Stimulated activated CD4-positive, alpha-beta T cell treated with anti-CD3 and anti-CD28 coated beads, TNF-alpha, amount 100 ng/mL, for 1 hour (primary cell): ENCODE data around the gene GGA2.
"Not testable (repeated sequence)": the region's sequence is repeated elsewhere in the genome, so short reads cannot be mapped to it uniquely, and the experiment has no call there.

ENCODE experiments used
- DNase-seq, 3 donors: peaks; one replicate each; pipeline ENCODE4 v3.0.0-alpha.2; 2020; ENCODE audit warnings: low read depth in 3 of 3, low spot score in 1 of 3

GGA2 gene, protein sequence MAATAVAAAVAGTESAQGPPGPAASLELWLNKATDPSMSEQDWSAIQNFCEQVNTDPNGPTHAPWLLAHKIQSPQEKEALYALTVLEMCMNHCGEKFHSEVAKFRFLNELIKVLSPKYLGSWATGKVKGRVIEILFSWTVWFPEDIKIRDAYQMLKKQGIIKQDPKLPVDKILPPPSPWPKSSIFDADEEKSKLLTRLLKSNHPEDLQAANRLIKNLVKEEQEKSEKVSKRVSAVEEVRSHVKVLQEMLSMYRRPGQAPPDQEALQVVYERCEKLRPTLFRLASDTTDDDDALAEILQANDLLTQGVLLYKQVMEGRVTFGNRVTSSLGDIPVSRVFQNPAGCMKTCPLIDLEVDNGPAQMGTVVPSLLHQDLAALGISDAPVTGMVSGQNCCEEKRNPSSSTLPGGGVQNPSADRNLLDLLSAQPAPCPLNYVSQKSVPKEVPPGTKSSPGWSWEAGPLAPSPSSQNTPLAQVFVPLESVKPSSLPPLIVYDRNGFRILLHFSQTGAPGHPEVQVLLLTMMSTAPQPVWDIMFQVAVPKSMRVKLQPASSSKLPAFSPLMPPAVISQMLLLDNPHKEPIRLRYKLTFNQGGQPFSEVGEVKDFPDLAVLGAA

DNA sequence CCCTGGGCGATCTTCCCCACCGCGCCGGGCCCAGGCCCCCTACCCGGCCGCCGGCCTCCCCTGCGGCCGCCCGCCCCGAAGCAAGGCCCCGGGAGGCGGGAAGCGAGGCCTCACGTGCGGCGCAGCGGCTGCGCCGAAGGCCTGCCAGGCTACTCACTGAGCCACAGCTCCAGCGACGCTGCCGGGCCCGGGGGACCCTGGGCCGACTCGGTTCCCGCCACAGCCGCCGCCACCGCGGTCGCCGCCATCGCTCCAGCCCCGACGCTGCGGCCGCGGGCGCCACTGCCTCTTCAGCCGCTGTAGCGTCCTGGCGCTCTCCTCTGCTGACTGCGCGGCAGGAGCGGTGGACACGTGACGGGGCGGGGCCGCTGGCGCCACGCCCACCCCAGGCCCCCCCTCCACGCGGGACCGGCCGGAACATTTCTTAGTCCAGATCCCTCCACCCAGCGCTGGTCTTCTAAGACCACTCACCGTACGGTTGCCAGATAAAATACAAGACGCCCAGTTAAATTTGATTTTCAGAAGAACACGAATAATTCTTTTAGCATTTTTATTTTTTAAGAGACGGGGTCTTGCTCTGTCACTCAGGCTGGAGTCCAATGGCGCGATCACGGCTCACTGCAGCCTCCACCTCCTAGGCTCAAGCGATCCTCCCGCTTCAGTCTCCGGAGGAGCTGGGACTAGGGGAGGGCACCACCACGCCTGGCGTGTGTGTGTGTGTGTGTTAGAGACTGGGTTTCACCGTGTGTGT lies at the start of gene GGA2:
TSS of gene GGA2 (minus strand) at position 331 of the 751 bp plus-strand sequence. CDS start at position 248, 83 bp downstream.
- peak; percentile 47 to 75 (median 51) for DNase-seq

DNA sequence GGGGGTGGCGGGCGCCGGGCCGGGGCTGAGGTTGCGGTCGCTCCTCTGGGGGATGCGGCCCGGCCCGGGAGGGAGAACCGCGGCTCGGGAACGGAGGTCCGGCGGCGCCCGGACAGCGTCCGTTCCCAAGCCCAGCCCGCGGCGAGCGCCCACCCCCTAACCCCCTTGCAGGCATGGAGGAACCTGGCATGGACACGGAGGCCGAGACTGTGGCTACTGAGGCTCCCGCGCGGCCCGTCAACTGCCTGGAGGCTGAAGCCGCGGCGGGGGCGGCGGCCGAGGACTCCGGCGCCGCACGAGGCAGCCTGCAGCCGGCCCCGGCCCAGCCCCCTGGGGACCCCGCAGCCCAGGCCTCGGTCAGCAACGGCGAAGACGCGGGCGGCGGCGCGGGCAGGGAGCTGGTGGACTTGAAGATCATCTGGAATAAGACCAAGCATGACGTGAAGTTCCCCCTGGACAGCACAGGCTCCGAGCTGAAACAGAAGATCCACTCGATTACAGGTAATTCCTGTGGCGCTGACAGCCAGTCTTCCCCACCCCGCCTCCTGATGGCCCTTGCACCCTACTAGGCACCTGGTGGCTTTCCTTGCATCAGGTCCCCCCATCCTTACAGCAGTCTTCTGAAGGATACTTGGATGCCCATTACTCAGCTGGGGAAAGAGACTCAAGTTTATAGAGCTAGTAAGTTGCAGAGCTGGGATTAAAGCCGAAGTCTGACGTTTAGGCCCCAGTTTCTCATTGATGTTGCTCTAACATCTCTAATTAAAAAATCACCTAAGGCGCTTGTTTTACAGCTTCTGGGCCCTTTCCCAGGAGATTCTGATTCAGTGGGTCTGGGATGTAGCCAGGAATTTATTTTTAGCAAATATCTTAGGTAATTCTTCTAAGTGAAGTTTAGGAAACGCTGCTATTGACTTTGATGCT lies 47.7 kb upstream of the GGA2 start:
- peak in 1 of 3 donors; percentile 4 for DNase-seq

DNA sequence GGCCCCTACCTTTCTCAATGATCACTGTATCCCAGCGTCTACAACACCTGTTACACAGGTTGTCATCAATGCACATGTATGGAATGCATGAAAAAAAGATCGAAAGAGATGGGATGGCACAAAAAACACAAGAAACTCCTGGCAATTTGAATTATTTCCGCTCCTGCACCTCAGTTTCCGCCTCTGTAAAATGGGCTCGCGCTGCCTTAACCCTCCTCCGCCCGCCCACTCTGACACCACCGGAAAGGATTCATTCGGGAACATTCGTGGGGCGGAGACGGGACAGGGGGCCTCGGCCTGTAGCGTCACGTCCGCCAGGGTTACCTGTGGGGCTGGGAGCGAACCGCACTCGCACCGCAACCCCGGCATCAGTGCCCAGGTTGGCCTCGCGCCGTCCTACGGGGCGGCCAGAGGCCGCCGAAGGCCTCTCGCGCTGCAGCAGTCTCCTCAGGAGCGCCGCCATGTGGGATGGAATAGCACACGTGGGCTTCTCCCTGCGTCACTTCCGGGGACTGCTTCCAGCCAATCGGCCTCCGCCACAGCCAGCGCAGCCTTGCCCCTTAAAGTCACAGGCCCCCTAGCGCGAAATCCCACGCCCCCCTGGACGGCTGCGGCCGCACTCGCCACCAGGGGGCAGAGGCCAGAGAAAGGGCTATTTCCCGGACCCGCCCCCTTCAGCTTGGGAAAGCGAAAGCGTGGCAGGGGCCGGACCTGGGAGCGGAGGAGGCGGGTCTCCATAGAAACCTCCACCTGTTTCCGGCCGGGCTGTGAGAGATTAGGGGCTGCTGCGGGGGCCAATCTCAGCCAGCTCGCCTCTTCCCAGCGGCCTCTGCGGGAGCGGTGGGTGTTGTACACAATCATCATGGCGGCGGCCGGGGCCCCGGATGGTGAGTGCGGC lies 46.8 kb upstream of the GGA2 start, which contains the start of the genes EARS2 and UBFD1:
TSS of gene EARS2 (minus strand) at position 470 of the 898 bp plus-strand sequence. CDS start at position 463, 7 bp downstream.
TSS of gene UBFD1 (plus strand) at position 847 of the 898 bp plus-strand sequence. CDS start at position 863, 16 bp downstream.
- peak; percentile 84 to 97 (median 89) for DNase-seq

DNA sequence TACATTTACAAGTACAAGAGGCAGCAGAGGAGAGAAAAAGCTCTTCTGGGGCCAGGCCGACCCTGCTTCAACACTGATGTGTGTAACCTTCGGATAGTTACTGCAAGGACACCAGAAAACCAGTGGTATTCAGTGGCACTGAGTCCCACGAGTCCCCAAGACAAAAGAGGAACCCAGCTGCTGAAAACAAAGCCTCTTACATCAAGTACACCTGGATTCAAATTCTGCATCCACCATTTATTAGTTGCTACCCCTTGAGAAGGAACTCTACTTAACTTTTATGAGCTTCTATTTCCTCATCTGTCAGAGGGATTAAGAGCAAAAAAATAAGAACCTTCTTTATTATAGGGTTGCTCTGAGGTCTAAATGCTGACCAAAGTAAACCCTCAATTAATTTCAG lies 44.2 kb upstream of the GGA2 start:
- DNase-seq: no peak

DNA sequence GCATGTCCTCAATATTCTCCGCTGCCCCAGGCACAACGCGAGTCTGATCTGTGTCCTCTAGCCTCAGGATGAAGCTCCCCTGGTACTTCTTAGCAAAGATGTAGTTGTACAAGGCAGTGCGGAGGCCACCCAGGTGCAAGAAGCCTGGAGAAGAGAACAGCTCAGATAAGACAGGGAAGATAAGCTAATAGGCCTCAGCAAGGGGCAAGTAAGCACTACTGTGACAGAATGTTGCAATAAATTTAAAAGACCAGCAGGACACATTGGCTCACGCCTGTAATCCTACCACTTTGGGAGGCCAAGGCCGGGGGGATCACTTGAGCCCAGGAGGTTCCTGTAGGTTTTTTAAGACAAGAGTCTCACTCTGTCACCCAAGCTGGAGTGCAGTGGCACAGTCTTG lies 41.9 kb upstream of the GGA2 start:
- no peak for DNase-seq

DNA sequence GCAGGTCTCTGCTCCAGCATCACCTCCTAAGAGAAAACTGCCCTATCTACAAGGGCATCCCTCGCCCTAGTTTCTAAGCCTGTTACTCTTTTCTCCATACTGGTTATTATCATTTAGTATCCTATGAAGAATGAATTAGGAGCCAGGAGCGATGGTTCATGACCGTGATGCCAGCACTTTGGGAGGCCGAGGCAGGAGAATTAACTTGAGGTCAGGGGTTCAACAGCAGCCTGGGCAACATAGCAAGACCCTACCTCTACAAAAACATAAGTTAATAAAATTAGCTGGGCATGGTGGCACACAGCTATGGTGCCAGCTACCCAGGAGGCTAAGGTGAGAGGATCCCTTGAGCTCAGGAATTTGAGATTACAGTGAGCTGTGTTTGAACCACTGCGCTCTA lies 39.6 kb upstream of the GGA2 start:
- DNase-seq: no peak

DNA sequence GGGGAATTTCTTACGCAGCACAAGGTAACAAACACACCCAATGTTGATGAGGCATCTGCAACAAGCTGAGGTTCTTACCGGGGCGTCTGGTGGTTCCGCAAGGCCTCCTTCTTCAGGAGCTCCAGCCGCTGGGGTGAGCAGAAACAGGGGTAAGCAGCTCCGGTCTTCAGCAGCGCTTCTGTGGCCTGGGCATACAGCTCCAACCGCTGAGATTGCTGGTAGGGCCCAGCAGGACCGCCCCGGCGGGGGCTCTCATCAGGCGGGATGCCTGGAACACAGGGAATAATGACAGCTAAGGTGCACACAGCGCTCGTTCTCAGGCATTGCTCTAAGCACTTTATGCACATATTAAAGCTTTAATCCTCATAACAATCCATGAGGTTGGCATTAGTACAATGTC lies 34.1 kb upstream of the GGA2 start:
- no peak for DNase-seq

DNA sequence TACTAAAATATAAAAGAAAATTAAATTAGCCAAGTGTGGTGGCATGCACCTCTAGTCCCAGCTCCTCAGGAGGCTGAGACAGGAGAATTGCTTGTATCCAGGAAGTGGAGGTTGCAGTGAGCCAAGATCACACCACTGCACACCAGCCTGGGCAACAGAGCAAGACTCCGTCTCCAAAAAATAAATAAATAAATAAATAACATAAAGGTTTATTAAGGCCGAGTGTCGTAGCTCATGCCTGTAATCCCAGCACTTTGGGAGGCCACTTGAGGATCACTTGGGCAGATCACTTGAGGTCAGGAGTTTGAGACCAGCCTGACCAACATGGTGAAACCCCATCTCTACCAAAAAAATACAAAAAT lies 30.5 kb upstream of the GGA2 start:
- DNase-seq: not testable (repeated sequence)

DNA sequence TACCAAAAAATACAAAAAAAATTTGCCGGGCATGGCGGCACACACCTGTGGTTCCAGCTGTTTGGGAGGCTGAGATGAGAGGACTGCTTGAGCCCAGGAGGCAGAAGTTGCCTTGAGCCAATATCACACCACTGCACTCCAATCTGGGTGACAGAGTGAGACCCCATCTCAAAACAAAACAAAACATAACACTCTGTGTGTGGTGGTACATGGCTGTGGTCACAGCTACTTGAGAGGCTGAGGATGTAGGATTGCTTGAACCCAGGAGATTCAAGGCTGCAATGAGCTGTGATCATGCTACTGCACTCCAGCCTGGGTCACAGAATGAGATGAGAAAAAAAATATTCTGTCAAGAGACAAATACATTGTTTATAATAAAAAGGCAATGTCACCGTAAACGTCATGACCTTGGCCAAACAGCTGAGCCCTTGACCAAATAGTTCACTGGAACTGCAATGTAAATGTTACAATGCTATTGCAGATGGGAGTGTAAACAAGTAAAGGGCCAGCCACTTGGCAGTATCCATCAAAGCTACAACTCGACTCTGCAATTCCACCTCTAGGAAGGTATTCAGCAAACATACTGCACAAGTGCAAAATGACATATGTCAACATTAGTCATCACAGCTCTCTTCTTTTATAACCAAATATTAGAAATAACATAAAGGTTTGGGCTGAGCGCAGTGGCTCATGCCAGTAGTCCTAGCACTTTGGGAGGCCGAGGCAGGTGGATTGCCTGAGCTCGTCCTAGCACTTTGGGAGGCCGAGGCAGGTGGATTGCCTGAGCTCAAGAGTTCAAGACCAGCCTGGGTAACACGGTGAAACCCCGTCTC lies 29.9 kb upstream of the GGA2 start:
- DNase-seq: no peak

DNA sequence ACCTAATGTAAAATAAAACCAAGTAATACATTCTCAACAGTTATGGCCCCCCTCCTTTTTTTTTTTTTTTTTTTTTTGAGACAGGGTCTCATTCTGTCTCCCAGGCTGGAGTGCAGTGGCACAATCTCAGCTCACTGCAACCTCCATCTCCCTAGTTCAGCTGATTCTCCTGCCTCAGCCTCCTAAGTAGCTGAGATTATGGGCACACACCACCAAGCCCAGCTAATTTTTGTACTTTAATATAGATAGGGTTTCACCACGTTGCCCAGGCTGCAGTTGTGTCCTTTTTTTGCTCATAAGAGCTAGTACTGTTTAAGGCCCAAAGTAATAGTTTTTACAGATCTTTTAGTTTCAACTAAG lies 28.6 kb upstream of the GGA2 start:
- no peak for DNase-seq

DNA sequence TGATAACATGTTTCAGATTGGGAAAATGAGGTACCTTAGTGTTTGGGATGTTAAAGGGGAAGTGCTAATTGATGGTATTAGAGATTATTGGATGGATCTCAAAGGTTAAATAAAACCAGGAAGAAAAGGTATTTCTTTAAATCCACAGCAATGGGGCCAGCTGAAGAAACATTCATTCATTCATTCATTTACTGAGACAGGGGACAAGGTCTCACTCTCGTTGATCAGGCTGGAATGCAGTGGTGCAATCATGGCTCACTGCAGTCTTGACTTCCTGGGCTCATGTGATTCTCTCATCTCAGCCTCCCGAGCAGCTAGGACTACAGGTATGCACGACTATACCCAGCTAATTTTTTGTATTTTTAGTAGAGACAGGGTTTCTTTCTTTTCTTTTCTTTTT lies 27.1 kb upstream of the GGA2 start:
- DNase-seq: no peak

DNA sequence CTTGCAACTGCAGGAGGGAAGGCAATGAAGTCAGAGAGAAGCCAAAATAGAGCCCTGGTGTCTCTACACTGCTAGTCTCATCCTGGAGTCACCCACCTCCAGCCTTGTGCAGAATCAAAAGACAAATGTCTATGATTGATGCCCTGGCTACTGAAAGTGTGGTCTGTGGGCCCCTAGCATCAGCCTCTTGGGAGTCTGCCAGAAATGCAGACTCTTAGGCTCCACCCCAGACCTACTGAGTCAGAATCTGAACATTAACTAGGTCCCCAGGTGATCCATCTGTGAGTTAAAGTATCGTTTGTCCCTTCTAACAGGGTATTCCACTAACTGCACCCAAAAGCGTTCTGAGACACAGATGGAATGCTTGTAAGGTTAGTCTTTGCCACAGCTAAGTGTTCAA lies 25.6 kb upstream of the GGA2 start:
- no peak for DNase-seq

DNA sequence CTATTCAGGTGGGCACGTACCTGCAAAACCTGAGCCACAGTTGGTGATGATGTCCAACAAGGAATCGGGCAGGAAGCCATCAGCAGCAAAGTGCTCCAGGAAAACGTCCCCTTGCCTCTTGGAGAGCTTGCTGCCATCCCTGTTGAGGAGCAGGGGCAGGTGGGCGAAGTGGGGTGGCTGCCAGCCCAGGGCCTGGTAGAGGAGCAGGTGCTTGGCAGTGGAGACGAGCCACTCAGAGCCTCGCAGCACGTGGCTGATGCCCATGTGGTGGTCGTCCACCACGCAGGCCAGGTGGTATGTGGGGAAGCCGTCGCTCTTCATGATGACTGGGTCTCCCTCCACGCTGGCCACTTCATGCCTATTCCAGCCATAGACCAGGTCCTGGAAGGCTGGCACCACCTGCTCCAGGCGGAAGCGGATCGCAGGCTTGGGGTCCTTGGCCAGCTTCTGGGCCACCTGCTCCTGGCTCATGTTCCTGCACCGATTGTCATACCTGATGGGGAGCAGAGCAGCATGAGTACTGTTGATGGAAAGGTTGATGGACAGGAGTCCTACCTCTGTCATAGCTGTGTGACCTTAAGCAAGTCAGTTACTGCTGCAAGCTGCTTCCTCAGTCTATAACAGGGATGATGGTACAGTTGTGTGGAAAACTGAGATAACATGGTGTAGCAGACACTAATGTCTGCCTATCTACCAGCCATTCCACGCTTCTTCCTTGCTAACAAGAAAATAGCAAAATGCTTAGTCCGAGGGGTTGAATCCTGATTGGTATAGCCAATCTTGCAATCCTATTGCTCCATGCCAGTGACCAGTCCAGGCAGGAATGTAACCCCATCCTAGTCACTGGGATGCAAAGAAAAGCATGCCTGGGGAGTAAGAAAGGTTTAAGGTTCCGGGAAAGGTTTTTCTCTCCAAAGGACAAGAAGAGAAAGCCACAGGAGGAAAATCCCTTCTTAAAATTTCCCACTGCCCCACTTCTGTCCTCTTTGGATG lies 24.9 kb upstream of the GGA2 start:
- no peak for DNase-seq

DNA sequence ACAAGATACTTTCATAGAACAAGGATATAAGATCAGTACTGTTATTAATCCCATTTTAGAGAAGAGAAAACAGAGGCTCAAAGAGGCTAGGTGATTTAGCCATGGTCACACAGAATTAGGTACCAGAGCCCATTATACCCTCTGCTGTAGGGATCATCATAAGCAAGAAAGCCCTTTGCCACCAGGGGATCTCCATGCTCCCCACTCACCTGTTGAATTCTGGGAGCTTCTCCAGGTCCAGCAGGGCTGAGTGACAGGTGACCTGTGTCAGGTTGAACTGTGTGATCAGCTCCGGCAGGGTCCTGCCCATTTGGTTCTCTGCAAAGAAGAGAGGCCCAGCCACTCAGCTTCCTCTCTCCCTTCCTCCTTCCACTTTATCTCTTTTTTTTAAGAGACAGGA lies 22.2 kb upstream of the GGA2 start:
- no peak for DNase-seq

DNA sequence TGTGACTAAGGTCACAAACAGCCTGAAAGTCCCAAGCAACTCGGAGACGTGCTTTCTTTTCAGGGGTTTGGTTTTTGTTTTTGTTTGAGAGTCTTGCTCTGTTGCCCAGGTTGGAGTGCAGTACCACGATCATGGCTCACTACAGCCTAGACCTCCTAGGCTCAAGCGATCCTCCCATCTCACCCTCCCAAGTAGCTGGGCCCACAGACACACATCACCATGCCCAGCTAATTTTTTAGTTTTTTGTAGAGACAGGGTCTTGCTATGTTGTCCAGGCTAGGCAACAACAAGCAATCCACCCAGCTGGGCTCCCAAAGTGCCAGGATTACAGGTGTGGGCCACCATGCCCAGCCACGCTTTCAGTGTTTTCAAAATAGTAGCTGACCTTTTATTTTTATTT lies 19.8 kb upstream of the GGA2 start:
- DNase-seq: no peak

DNA sequence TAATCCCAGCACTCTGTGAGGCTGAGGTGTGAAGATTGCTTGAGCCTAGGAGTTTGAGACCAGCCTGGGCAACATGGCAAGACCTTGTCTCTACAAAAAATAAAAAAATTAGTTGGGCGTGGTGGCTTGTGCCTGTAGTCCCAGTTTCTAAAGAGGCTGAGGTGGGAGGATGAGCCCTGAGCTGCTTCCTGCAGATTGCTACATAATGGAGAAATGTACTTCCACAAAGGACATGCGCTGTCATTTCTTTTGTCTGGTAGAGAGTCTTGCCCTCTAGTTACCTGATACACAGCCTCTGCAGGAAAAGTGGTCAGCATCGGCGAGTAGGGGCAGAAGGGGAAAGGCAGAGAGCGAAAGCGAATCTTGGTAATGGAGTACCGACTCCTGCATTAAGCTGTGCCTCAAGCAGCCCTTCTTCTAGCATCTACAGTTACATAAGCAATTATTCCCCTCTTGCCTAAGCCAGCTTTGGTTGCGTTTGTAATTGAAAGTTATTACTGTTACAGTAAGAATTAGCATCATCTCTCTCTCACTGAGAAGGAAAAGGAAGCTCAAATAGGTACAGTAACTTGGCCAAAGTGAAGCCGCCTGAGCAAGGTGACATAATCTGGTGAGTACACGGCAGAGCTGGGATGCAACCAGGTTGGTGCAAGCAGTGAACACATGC lies 18.5 kb upstream of the GGA2 start:
- no peak for DNase-seq

DNA sequence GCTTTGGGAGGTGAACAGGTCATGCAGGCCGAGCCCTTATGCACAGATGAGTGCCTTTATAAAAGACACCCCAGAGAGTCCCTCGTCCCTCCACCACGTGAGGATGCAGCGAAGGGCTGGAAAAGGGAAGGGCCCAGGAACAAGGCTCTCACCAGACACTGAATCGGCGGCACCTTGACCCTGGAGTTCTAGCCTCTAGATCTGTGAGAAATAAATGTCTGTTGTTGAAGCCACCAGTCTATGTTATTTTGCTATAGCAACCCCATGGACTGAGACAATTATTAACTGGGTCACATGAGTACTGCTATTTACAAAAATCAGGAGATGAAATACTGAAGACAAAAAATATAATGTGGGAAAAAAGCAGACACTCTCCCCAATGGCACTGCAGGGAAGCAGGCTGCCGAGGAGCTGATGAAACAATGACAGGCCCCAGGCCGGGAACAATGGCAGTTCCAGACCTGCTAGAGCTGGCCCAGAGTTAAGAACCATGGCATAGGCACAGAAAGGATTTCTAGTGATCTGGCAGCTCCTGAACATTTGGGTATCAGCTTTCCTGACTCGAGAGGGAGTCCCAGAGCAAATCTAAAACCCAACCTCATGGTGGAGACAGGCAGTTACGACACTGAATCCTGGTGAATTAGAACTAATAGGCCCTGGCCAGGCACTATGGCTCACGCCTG lies 17.8 kb upstream of the GGA2 start:
- no peak for DNase-seq
